HG02981 (cell line): Measurements from ENCODE around the gene ACSM4.
"Not testable (repeated sequence)": the region's sequence is repeated elsewhere in the genome, so short reads cannot be mapped to it uniquely, and the experiment has no call there.

Experiments
- ATAC-seq: cut with Tn5 transposase; IDR thresholded peaks from one replicate; pipeline ENCODE4 v1.9.1; 2021; ENCODE audit warnings: mild to moderate bottlenecking, moderate library complexity; ENCODE audit not compliant: unreplicated experiment

ACSM4 gene, protein sequence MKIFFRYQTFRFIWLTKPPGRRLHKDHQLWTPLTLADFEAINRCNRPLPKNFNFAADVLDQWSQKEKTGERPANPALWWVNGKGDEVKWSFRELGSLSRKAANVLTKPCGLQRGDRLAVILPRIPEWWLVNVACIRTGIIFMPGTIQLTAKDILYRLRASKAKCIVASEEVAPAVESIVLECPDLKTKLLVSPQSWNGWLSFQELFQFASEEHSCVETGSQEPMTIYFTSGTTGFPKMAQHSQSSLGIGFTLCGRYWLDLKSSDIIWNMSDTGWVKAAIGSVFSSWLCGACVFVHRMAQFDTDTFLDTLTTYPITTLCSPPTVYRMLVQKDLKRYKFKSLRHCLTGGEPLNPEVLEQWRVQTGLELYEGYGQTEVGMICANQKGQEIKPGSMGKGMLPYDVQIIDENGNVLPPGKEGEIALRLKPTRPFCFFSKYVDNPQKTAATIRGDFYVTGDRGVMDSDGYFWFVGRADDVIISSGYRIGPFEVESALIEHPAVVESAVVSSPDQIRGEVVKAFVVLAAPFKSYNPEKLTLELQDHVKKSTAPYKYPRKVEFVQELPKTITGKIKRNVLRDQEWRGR

DNA sequence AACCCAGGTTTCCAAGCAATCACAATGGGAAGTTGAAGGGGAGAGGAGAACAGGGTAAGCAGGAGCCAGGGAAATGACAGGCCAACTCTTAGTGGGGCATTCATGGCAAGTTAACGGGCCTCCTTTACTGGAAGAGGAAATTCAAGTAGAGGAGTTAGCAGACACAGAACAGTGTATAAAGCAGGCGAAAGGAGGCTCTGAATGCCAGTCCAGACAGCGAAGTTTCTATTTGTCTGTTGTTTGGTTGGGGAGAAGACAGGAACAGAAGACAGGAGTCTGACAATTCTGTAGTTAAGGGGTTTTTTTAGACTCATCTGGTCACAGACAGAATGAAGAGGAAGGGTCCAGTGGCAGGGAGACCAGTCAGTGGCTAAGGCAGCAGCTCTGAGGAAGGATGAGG is at the start of gene ACSM4:
Gene ACSM4, plus strand, starts transcription at position 301 of the 400 bp plus-strand sequence. CDS start 260 bp downstream, outside the sequence.
- ATAC-seq, result no peak

DNA sequence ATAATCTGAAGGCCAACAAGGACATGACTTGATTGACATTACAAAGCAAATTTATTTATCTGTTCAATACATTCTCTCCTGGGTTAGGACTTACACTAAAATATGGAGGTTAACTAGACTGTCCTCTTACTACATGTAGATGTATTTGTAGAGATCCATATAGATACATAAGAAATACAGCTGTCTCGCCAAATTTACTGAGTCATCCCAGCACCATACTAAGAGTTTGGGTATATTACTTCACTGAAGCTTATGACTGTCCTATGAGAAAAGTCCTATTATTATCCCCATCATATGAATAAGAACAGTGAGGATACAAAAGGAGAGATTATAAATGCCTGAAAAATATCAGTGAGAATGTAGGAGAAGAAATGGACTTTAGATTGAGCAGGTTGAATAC is 44.8 kb upstream of the ACSM4 start:
- ATAC-seq, result no peak

DNA sequence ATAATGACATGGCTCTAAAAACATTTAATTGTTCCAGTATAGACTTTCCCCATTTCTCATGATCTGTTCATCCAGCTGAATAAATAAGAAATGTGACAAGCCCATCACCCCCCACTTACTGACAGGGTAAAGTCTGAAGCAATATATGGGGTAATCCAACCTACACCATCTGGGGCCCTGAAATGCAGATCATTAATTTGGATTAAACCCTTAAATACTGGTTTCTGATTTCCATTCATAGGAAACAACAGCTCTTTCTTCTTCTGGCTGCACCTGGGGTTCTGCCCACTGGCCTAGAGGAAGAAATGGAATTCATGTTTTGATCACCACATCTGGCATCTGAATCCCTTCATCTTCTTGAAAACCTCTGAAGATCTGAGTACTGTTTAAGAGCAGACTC is 39.3 kb upstream of the ACSM4 start:
- ATAC-seq, result no peak

DNA sequence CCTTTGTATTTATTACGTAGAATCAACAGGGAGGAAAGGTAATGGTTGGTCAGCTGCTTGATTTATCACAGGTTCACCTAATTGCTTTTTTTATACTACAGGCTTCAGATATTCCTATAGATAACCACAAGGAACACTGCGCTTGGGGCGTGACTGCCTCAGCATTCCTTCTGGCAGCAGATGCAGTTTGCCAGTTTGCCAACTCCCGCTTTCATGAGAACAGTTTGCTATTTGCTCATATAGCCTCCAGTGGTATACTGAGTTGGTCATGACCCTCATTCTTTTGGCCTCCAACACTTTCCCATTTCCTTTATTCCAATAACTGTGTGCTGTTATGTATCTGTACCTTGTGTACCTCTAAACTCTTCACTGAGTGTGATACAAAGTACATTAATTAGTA is 38.6 kb upstream of the ACSM4 start:
- no peak for ATAC-seq

DNA sequence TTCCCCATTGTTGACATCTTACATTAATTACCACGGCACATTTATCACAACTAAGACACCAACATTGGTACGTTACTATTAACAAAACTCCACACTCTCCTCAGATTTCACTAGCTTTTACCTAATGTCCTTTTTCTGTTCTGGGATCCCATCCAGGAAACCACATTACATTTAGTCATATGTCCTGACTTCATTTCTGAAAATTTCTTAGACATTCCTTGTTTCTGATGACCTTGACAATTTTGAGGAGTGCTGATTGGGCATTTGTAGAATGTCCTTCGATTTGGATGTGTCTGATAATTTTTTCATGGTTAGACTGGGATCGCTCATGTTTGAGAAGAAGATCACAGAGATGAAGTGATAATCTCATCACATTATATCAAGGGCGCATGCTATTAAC is 34.6 kb upstream of the ACSM4 start:
- no peak for ATAC-seq

DNA sequence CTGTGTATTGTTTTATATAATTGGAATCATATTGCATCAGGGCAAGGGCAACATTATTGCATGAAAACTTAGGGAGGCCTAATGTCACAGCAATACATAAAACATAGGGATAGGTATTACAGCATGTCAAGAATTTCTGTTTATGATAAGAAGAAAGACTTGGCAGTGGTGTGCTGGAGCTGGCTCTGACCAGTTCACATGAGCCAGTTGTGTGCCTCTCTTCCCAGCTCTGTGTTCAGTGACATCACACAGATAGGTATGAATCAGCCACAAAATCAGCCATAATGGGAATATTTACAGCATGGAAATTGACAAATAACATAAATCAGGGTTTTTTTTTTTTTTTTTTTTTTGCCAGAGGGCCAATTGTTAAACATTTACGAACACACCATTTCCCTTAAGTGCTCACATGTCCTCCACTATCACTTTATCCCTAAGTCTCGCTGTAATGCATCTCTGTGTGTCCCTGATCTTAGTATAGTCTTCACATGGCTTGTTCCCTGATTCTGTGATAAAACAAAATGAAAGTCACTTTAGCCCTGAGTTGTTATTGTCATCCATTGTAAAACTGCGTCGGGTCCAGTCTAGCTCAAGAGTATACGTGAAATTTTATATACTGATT is 31.9 kb upstream of the ACSM4 start:
- no peak for ATAC-seq

DNA sequence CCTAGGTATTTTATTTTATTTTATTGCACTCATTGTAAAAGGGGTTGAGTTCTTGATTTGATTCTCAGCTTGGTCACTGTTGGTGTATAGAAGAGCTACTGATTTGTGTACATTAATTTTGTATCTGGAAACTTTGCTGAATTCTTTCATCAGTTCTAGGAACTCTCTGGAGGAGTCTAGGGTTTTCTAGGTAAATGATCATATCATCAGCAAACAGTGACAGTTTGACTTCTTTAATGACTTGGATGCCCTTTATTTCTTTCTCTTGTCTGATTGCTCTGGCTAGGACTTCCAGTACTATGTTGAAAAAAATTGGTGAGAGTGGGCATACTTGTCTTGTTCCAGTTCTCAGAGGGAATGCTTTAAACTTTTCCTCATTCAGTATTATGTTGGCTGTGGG is 28.4 kb upstream of the ACSM4 start:
- ATAC-seq, result not testable (repeated sequence)

DNA sequence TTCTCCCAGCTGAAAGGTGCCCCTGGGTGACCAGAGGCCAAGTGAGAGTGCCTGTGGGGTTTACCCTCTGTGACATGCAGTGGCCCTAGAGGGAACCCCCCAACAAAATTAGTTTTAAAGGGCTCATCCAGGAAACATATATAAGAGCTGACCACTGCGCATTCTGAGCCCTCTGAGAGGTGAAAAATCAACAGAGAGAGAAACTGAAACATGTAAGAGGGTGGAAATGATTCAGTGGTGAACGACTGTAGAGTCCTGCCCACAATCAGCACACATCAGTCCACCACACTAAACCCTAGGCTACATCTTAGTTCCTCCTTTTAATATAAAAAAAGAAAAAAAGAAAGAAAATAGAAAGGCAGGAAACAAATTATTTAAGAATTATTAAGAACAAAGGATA is 21.0 kb upstream of the ACSM4 start:
- ATAC-seq, result no peak

DNA sequence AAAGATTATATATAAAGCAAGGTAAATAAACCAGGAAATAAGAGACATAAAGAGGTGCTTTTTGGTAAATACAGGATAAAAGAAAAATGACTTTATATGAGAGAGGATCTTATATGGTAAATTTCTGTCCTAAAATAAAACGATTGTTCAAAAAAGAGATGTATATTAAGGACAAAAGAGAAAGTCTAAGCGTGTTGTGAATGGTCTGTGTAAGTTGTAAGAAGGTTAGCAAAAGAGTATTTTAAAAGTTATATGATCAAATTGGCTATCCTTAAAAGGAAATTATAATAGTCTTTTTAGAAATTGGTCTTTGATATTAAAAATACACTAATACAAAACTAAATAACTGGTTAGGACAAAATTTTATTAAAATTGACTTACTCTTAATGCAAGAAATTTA is 14.1 kb upstream of the ACSM4 start:
- ATAC-seq, result no peak

DNA sequence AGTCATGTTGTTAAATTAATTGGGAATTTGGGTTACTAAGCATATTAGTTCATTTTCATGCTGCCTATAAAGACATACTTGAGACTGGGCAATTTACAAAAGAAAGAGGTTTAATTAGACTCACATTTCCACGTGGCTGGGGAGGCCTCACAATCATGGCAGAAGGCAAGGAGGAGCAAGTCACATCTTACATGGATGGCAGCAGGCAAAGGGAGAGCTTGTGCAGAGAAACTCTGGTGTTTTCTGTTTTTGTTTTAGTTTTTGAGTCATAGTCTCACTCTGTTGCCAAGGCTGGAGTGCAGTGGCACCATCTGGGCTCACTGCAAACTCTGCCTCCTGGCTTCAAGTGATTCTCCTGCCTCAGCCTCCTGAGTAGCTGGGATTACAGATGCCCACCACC is 13.3 kb upstream of the ACSM4 start:
- ATAC-seq, result not testable (repeated sequence)

DNA sequence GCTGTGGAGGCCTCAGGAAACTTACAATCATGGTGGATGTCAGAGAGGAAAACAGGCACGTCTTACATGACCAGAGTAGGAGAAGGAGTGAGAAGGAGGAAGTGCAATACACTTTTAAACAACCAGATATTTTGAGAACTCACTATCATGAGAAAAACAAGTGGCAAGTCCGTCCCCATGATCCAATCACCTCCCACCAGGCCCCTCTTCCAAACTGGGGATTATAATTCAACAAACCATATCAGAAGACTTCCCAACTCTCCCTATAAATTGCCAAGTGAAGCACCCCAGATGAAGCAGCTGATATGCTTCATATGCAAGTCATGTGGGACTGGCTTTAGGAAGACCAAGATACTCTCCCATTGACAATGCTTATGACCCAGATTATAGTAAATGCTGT is 11.6 kb upstream of the ACSM4 start:
- ATAC-seq, result no peak

DNA sequence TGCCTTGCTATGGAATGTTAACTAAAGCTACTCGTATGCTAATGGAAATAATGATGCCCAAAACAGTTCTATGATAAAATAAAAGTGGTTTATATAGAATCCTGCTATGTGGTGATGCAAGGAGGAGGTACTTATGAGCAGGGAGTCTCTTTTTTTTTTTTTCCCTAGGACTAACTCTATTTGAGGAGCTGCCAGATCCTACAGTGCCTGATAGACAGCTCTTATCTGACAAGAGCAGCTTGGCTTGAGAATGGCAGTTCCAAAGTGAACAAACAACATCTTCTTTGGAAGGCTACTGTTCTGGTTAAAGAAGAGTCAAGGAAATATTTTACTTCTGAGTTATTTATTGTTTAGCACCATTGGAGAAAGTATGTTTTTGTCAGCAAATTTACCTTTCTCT is 10.2 kb upstream of the ACSM4 start:
- no peak for ATAC-seq

DNA sequence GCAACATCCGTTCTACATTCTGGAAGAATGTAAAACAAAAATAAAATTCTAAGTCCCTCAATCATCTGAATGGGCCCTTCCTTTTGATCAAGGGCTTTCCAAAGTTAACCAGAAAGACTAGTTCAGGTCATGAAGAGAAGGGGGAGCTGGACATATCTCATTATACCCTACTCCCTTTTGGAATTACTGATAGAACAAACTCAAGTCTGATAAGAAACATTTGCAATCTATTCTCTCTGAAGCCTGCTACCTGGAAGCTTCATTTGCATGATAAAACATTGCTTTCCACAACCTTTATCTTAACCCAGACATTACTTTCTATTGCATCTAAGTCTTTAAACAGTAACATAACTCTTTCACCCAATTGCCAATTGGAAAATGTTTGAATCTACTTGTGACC is 8.3 kb upstream of the ACSM4 start:
- ATAC-seq, result no peak

DNA sequence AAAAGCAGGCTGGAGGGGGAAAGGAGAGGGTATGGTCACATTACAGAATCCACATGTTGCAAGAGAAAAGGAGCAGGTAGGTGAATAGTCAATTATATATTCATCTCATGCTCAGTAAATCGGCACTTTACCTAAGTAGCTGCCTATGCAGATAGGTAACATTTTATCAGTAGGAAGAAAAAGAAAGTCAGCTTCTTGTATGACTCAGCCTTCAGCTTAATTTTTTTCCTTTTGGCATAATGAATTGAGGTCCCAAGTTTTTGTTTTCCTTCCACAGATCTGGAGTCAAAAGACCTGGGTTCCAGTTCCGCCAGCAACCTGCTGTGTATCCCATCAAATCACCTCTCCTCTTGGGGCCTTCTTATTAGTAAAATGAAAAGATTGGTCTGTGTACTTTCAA is 6.0 kb upstream of the ACSM4 start:
- no peak for ATAC-seq

DNA sequence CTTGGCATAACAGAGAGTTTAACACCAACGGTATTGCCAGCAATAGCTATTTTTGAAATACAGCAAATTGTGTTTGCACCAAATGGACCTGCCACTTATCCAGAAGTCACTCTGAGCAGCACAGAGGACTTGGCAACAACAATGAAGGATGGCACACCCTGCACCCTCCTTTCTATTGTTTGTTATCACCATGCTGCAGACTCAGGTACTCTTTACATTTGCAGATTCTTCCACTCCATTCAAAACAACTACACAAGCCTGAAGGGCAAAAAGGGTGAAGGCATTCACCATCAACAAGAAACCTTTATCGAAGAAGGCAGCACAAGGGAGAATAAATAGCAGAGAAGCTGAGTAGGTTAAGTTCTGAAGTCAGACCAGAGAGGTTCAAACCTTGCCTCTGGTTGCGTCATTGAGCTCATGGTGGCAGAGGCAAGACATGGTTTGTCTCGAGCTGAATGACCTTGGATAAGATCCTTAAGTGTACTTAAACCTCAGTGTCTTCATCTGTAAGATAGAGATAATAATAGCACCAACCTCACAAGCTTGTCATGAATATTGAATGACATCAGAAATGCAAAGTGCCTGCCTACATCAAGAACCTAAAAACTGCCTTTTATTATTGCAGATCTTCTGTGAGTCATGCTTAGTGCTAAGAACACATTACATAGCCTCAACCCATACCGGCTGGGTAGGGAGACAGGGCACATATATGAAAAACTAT is 1.4 kb upstream of the ACSM4 start:
- no peak for ATAC-seq

DNA sequence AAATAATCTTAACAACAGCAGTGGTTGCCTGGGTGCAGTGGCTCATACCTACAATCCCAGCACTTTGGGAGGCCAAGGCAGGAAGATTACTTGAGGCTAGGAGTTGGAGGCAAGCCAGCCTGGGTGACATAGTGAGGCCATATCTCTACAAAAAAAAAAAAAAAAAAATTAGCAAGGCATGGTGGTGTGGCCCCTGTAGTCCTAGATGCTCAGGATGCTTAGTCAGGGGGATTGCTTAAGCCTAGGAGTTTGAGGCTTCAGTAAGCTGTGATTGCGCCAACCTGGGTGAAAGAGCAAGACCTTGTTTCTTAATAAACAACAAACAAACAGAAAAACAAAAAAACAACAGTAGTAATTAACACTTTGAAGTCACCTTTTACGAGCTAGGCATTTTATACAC is 642 bp upstream of the ACSM4 start:
- ATAC-seq, result no peak

DNA sequence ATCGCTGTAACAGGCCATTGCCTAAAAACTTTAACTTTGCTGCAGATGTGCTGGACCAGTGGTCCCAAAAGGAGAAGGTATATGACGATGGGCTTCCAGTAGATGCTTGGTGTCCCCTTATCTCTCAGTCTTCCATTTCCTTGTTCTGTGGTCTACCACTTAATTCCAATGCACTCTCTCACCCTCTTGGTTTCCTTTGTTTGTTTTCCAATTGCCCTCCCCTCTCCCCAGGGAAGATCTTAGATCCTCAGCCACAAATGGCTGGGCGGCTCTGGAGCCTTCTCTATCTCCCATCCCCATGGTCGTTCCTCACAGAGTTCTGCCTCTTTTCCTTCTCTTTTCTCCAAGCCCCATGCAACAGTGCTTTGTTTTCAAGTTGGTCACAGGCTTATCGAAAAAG is 584 bp downstream of the ACSM4 start:
- no peak for ATAC-seq

DNA sequence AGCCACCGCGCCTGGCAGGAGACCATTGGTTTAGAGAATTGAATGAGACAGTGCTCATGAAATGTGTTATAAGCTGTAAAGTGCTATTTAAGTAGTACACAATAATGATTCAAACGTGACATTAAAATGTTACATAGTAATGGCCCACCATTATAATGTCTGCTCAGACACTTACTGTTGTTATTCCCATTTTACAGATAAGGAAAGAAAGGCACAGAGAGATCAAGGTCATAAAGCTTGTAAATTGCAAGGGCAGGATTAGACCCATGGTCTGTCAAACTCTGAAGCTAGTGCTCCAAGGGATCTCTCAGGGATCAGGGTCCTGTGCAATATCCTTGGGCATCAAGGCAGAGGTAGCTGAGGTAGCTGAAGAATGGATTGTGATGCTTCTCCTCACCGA is 6.2 kb downstream of the ACSM4 start:
- ATAC-seq, result no peak

DNA sequence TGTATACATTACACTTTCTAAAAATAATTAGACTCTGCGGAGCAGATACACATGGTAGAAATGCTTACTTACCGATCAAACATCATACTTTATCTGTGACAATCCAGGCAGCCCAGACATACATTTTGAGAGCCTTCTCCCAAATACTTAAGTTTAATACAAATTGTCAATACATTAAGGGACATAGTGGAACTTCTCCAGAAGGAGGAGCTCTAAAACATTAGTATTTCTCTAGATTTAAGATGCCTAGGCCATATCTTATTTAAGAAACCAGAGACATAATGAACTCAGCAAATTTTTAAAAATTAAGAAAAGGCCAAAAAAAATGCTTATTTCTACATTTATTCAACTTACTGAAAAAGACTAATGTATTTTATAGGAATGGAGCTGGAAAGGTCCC is 16.1 kb downstream of the ACSM4 start:
- no peak for ATAC-seq

DNA sequence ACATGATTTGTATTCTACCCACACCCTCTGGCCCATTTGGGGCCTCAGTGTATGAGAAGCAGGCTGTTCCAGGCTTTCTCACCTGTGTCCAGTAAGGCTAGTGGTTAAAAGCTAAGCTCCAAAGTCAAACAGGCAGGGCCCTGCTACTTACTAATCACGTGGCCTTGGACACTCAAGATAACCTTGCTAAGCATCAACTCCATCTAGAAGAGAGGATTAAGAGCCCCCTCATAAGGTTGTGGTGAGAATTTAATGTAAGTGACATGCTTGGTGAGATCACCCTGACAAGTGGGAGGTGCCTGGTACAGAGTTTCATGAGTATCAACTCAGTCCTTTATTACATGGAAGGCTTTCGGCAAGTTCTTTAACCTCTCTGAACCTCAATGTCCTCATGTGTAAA is 17.8 kb downstream of the ACSM4 start:
- ATAC-seq, result no peak

DNA sequence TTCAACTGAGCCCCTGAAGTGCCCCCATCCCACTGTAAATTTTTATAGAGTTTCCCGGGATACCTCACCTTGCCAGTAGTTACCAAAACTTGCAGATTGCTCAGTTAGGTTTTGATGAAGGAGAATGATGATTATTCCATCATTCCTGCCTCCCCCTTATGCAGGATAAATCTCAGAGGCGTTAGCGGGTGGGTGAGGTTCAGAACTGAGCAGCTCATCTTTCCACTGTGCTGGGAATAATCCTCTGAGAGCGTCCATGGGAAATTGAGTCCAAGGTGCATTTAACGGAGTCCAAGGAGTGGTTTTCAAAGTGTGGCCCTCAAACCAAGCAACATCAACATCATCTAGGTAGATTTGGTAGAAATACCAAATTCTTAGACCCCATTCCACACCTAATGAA is 18.7 kb downstream of the ACSM4 start:
- no peak for ATAC-seq

DNA sequence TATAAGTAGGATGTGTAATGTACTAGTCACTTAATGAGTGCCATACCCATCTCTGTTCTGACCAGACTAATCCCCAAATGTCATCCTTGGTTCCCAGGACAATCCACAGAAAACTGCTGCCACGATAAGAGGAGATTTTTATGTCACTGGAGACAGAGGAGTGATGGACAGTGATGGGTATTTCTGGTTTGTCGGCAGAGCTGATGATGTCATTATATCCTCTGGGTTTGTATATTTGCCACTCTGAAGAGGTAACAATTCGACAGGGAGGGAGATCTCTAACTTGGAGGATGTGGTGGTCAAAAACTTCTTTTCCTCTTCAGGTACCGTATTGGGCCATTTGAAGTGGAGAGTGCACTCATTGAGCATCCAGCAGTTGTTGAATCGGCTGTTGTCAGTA is 20.3 kb downstream of the ACSM4 start:
- no peak for ATAC-seq
